ENCODE measurements around the gene CPNE1.

The CPNE1 gene

DNA sequence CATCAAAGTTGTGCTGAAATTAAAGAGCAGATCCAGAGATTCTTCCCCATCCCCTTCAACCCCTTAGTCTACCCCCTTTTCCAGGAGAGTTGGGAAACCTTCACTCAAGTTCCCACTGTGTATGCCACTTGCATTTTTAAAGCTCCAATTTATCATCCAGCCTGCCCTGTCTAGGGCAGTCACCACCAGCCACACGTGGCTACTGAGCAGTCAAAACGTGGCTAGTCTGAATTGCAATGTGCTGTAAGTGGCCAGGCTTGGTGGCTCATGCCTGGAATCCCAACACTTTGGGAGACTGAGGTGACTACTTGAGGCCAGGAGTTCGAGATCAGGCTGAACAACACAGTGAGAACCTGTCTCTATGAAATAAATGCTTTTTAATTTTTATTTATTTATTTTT is 87.9 kb downstream of the CPNE1 start:
- Histone ChIP-seq H3K4me1 (ENCODE audit: low read length) (no peaks in the 10 kb centered on the region), H4K20me1 (ENCODE audit: insufficient read depth, low read length) (no peaks in the 10 kb centered on the region), H3K4me2 (ENCODE audit: low read length) (no peak overlapping the region), H3K27me3 (ENCODE audit: low read depth, low read length) (peaks cover 10% of the 10 kb centered on the region; the same call in 1 of the 2 replicates), H3K9ac (ENCODE audit: low read length) (no peak overlapping the region), H3K4me3 (ENCODE audit: low read length) (no peak overlapping the region), H3K36me3 (replicated peaks; ENCODE audit: low read depth, low read length) (no peaks in the 10 kb centered on the region), H2AFZ (ENCODE audit: low read depth, low read length) (no peak overlapping the region), H3K79me2 (ENCODE audit: low read length) (no peaks in the 10 kb centered on the region), H3K9me3 (ENCODE audit: insufficient read depth, low read length) (no peaks in the 10 kb centered on the region), H3K27ac (ENCODE audit: low read length) (no peak overlapping the region)
- no peak for TF ChIP-seq EZH2phosphoT487 (IDR thresholded peaks at IDR 0.05; ENCODE audit: low read depth)
- TF ChIP-seq, protein P1, sequence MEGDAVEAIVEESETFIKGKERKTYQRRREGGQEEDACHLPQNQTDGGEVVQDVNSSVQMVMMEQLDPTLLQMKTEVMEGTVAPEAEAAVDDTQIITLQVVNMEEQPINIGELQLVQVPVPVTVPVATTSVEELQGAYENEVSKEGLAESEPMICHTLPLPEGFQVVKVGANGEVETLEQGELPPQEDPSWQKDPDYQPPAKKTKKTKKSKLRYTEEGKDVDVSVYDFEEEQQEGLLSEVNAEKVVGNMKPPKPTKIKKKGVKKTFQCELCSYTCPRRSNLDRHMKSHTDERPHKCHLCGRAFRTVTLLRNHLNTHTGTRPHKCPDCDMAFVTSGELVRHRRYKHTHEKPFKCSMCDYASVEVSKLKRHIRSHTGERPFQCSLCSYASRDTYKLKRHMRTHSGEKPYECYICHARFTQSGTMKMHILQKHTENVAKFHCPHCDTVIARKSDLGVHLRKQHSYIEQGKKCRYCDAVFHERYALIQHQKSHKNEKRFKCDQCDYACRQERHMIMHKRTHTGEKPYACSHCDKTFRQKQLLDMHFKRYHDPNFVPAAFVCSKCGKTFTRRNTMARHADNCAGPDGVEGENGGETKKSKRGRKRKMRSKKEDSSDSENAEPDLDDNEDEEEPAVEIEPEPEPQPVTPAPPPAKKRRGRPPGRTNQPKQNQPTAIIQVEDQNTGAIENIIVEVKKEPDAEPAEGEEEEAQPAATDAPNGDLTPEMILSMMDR (IDR thresholded peaks at IDR 0.05; ENCODE audit: low read depth, low read length), result no peak
